Measurements from ENCODE around the gene OR4D1. TPM values are rescaled to one million over a fixed set of nuclear protein-coding genes. Genes with fewer than 3 reads are reported as not detected.
"Not testable (repeated sequence)": the region's sequence is repeated elsewhere in the genome, so short reads cannot be mapped to it uniquely, and the experiment has no call there.

The OR4D1 gene
- total RNA-seq (under 1 TPM in 1 of 2 donors, not detected in 1; under 0.01 TPM), polyA plus RNA-seq (not detected)

GRCh38 chr17:58147930-58148434 lies at the start of gene OR4D1:
Gene OR4D1, plus strand, starts transcription at chr17:58148384. Its CDS starts 6,770 bp downstream, at chr17:58155154.
- 50% methylated on average over 1 of the region's 1 CpG for WGBS
- no peak for TF ChIP-seq FOXA2 (IDR thresholded peaks at IDR 0.05)
- no peak for TF ChIP-seq GABPA (IDR thresholded peaks at IDR 0.05 in 1 of 2, conservative IDR thresholded peaks at IDR 0.05 in 1 of 2)
- TF ChIP-seq EGR1 (IDR thresholded peaks at IDR 0.05; ENCODE audit: low read depth in 2 of 2) = no peak
- TF ChIP-seq HNF4G (IDR thresholded peaks at IDR 0.05) = no peak
- H3K27me3 ChIP-seq (ENCODE audit: control insufficient read depth in 4 of 4, insufficient read depth in 4 of 4, low read length in 3 of 4) = peaks cover 0 to 4% (median 2%) of the 10 kb centered on the region in 4 donors
- H3K9ac ChIP-seq (ENCODE audit: low read depth in 1 of 2, low read length in 2 of 2) = no peak within 1 kb of the TSS
- no peak for DNase-seq (ENCODE audit: low spot score)
- no peaks in the 10 kb centered on the region for H3K4me1 ChIP-seq (ENCODE audit: control insufficient read depth in 4 of 4, insufficient read depth in 4 of 4, low read length in 3 of 4)
- H3K27ac ChIP-seq (ENCODE audit: low read depth in 1 of 2, low read length in 2 of 2) = no peak within 1 kb of the TSS
- no peak within 1 kb of the TSS for H3K4me3 ChIP-seq (ENCODE audit: low read depth in 1 of 3, low read length in 3 of 3)
- H3K36me3 ChIP-seq (ENCODE audit: control insufficient read depth in 4 of 4, insufficient read depth in 3 of 4, low read depth in 1 of 4, low read length in 3 of 4) = no peaks in the 10 kb centered on the region
- H3K9me3 ChIP-seq (ENCODE audit: control insufficient read depth in 4 of 4, low read length in 3 of 4) = peaks cover 1 to 20% (median 2%) of the 10 kb centered on the region in 4 donors

- no peak for DNase-seq (ENCODE audit: low spot score)
- Histone ChIP-seq H3K36me3 (ENCODE audit: control insufficient read depth in 4 of 4, insufficient read depth in 3 of 4, low read depth in 1 of 4, low read length in 3 of 4) (no peaks in the 10 kb centered on the region), H3K9ac (ENCODE audit: low read depth in 1 of 2, low read length in 2 of 2) (no peak overlapping the region), H3K9me3 (ENCODE audit: control insufficient read depth in 4 of 4, low read length in 3 of 4) (no peaks in the 10 kb centered on the region), H3K4me3 (ENCODE audit: low read depth in 1 of 3, low read length in 3 of 3) (no peak overlapping the region), H3K4me1 (ENCODE audit: control insufficient read depth in 4 of 4, insufficient read depth in 4 of 4, low read length in 3 of 4) (no peaks in the 10 kb centered on the region), H3K27me3 (ENCODE audit: control insufficient read depth in 4 of 4, insufficient read depth in 4 of 4, low read length in 3 of 4) (no peaks in the 10 kb centered on the region), H3K27ac (ENCODE audit: low read depth in 1 of 2, low read length in 2 of 2) (no peak overlapping the region)
- TF ChIP-seq, protein P1, sequence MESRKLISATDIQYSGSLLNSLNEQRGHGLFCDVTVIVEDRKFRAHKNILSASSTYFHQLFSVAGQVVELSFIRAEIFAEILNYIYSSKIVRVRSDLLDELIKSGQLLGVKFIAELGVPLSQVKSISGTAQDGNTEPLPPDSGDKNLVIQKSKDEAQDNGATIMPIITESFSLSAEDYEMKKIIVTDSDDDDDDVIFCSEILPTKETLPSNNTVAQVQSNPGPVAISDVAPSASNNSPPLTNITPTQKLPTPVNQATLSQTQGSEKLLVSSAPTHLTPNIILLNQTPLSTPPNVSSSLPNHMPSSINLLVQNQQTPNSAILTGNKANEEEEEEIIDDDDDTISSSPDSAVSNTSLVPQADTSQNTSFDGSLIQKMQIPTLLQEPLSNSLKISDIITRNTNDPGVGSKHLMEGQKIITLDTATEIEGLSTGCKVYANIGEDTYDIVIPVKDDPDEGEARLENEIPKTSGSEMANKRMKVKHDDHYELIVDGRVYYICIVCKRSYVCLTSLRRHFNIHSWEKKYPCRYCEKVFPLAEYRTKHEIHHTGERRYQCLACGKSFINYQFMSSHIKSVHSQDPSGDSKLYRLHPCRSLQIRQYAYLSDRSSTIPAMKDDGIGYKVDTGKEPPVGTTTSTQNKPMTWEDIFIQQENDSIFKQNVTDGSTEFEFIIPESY (IDR thresholded peaks at IDR 0.05) = no peak
- TF ChIP-seq MAX (IDR thresholded peaks at IDR 0.05) = no peak
- no peak for TF ChIP-seq FOXA1 (IDR thresholded peaks at IDR 0.05)
- no peak for TF ChIP-seq SP1 (IDR thresholded peaks at IDR 0.05)
- TF ChIP-seq HNF4G (IDR thresholded peaks at IDR 0.05) = no peak
- no peak for TF ChIP-seq RAD21 (IDR thresholded peaks at IDR 0.05)
- no peak for TF ChIP-seq TAF1 (conservative IDR thresholded peaks at IDR 0.05)
- TF ChIP-seq FOXA2 (IDR thresholded peaks at IDR 0.05) = no peak
- TF ChIP-seq EGR1 (IDR thresholded peaks at IDR 0.05; ENCODE audit: low read depth in 2 of 2) = no peak
- TF ChIP-seq JUND (IDR thresholded peaks at IDR 0.05) = no peak
- no peak for TF ChIP-seq CTCF (IDR thresholded peaks at IDR 0.05; ENCODE audit: low read depth, low read length, missing input control)
Observed at GRCh38 chr17:58100506-58100905, 47.7 kb upstream of the OR4D1 start.

GRCh38 chr17:58101898-58102297 lies 46.3 kb upstream of the OR4D1 start:
- not testable (repeated sequence) for DNase-seq (ENCODE audit: low spot score); H3K9me3 ChIP-seq (ENCODE audit: control insufficient read depth in 4 of 4, low read length in 3 of 4)

More at GRCh38 chr17:58101898-58102297, 46.3 kb upstream of the OR4D1 start:
- H3K27ac ChIP-seq (ENCODE audit: low read depth in 1 of 2, low read length in 2 of 2); H3K4me1 ChIP-seq (ENCODE audit: control insufficient read depth in 4 of 4, insufficient read depth in 4 of 4, low read length in 3 of 4); H3K27me3 ChIP-seq (ENCODE audit: control insufficient read depth in 4 of 4, insufficient read depth in 4 of 4, low read length in 3 of 4); H3K36me3 ChIP-seq (ENCODE audit: control insufficient read depth in 4 of 4, insufficient read depth in 3 of 4, low read depth in 1 of 4, low read length in 3 of 4); H3K4me3 ChIP-seq (ENCODE audit: low read depth in 1 of 3, low read length in 3 of 3); H3K9ac ChIP-seq (ENCODE audit: low read depth in 1 of 2, low read length in 2 of 2): not testable (repeated sequence)

Data from liver (tissue), 9 donors.